Measurements from ENCODE around the gene KIR2DL4. TPM values are rescaled to one million over a fixed set of nuclear protein-coding genes. Genes with fewer than 3 reads are reported as not detected.
"Not testable (repeated sequence)": the region's sequence is repeated elsewhere in the genome, so short reads cannot be mapped to it uniquely, and the experiment has no call there.

The KIR2DL4 gene
- total RNA-seq, 1 donor from 2014 or later = 0.13 TPM

DNA sequence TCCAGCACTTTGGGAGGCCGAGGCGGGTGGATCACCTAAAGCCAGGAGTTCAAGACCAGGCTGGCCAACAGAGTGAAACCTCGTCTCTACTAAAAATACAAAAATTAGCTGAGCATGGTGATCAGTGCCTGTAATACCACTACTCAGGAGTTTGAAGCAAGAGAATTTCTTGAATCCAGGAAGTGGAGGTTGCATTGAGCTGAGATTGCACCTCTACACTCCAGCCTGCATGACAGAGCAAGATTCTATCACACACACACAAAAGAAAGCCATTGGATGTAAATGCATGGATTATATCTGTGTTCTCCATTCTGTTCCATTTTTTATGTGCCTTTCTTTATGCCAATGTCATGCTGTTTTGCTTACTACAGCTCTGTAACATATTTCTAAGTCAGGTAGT, 55.1 kb downstream of the KIR2DL4 start:
- H3K36me3 Mint-ChIP-seq (ENCODE audit: low read depth); H3K9me3 Mint-ChIP-seq; H3K4me3 Mint-ChIP-seq; intact Hi-C loops (cut with micrococcal nuclease); DNase-seq (ENCODE audit: low spot score); H3K4me1 Mint-ChIP-seq (ENCODE audit: low read depth); H3K27ac Mint-ChIP-seq; H3K27me3 Mint-ChIP-seq (ENCODE audit: insufficient read depth): not testable (repeated sequence)

DNA sequence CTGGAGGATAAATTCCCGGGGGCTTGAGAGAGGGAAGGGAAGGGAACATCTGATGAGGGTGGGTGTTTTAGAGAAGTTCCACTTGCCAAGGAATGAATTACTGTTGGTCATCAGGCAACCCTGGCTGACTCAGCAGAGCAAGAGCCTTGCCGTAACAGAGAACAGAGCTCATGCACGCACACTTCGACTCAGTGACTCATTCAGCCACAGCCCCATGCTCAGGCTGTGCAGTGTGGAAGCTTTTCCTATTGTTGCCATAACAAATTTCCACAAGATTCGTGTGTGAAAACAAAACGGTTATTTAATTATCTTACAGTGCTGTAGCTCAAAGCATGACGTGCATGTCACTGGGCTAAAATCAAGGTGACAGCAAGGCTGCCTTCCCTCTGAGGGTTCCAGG, 56.0 kb downstream of the KIR2DL4 start:
- H3K27ac Mint-ChIP-seq; H3K4me3 Mint-ChIP-seq; H3K36me3 Mint-ChIP-seq (ENCODE audit: low read depth); H3K4me1 Mint-ChIP-seq (ENCODE audit: low read depth); intact Hi-C loops (cut with micrococcal nuclease); DNase-seq (ENCODE audit: low spot score); H3K27me3 Mint-ChIP-seq (ENCODE audit: insufficient read depth); H3K9me3 Mint-ChIP-seq: not testable (repeated sequence)

DNA sequence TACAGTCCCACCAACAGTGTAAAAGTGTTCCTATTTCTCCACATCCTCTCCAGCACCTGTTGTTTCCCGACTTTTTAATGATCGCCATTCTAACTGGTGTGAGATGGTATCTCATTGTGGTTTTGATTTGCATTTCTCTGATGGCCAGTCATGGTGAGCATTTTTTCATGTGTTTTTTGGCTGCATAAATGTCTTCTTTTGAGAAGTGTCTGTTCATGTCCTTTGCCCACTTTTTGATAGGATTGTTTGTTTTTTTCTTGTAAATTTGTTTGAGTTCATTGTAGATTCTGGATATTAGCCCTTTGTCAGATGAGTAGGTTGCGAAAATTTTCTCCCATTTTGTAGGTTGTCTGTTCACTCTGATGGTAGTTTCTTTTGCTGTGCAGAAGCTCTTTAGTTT, 60.0 kb downstream of the KIR2DL4 start:
- H3K27me3 Mint-ChIP-seq (ENCODE audit: insufficient read depth); H3K9me3 Mint-ChIP-seq; H3K4me1 Mint-ChIP-seq (ENCODE audit: low read depth); H3K27ac Mint-ChIP-seq; H3K4me3 Mint-ChIP-seq; intact Hi-C loops (cut with micrococcal nuclease); H3K36me3 Mint-ChIP-seq (ENCODE audit: low read depth); DNase-seq (ENCODE audit: low spot score): not testable (repeated sequence)

Other genes with a start within 250 kb of the KIR2DL4 start
- gene LILRA2, start 229.8 kb upstream of the KIR2DL4 start, total RNA-seq = not detected in 2 replicates
- gene LILRA1, start 210.0 kb upstream of the KIR2DL4 start, total RNA-seq = not detected in 2 replicates
- not detected in 2 replicates for gene LILRB1, start 173.1 kb upstream of the KIR2DL4 start, total RNA-seq
- gene LILRB4, start 140.6 kb upstream of the KIR2DL4 start, total RNA-seq = 0.34 TPM in 1 of 2 replicates, not detected in the other
- gene KIR3DL3, start 79.2 kb upstream of the KIR2DL4 start, total RNA-seq = not detected in 2 replicates
- gene KIR2DL3, start 65.1 kb upstream of the KIR2DL4 start, total RNA-seq = not detected in 2 replicates
- gene KIR2DL1, start 33.8 kb upstream of the KIR2DL4 start, total RNA-seq = not detected in 2 replicates
- gene KIR3DL1, start 12.9 kb downstream of the KIR2DL4 start, total RNA-seq = not detected in 2 replicates
- 0.17 TPM in 1 of 2 replicates, not detected in the other for gene KIR2DS4, start 29.1 kb downstream of the KIR2DL4 start, total RNA-seq
- gene KIR3DL2, start 46.8 kb downstream of the KIR2DL4 start, total RNA-seq = 0.65 and 1.1 TPM in 2 replicates
- gene FCAR, start 70.6 kb downstream of the KIR2DL4 start, total RNA-seq = not detected in 2 replicates
- not detected in 2 replicates for gene NCR1, start 102.5 kb downstream of the KIR2DL4 start, total RNA-seq
- gene NLRP7, start 143.9 kb downstream of the KIR2DL4 start, total RNA-seq = not detected in 2 replicates
- 16.8 and 19.8 TPM in 2 replicates for gene NLRP2, start 162.8 kb downstream of the KIR2DL4 start, total RNA-seq
- gene GP6, start 234.7 kb downstream of the KIR2DL4 start, total RNA-seq = 0.59 TPM in 1 of 2 replicates, not detected in the other

Measured in activated T-helper 1 cell treated with anti-CD3 and anti-CD28 coated beads, Interleukin-12 subunit alpha, Interleukin-12 subunit beta, Interleukin-2, Interleukin-4 antibody, amounts not matched to agents 30 ng/mL and 10 ng/mL and 1 ng/mL, durations not matched to agents 14 hours and 24 hours and 36 hours (primary cell).